ENCODE measurements around the gene CALM3. TPM values are rescaled to one million over a fixed set of nuclear protein-coding genes. Genes with fewer than 3 reads are reported as not detected.

CALM3 gene
- total RNA-seq, 1 experiment from 2014 or later = 343 TPM

DNA sequence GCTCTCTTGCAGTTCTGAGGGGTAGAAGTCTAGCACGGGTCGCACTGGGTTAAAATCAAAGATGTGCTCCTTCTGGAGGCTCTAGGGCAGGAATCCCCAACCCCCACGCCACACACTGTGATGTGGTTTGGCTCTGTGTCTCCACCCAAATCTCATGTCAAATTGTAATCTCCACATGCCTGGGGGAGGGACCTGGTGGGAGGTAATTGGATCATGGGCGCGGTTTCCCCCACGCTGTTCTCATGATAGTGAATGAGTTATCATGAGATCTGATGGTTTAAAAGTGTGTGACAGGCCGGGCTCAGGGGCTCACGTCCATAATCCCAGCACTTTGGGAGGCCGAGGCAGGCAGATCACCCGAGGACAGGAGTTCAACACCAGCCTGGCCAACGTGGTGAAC, 26.6 kb upstream of the CALM3 start:
- Mint-ChIP-seq H3K4me3 (no peak overlapping the region; a peak in 1 of 5 replicates), H3K27ac (peak overlapping the region in 1 of 3 experiments; percentile 8; a peak in 1 of 7 replicates), H3K27me3 (ENCODE audit: low read depth) (peaks cover 7% of the 10 kb centered on the region), H3K9me3 (no peaks in the 10 kb centered on the region; a peak in 1 of 5 replicates), H3K4me1 (peaks cover 0 to 10% of the 10 kb centered on the region in 2 experiments; a peak in 3 of 4 replicates), H3K36me3 (ENCODE audit: insufficient read depth in 1 of 3, low read depth in 3 of 3) (no peaks in the 10 kb centered on the region)
- Histone ChIP-seq H3K4ac (ENCODE audit: low read depth, low read length) (no peak overlapping the region), H4K91ac (ENCODE audit: insufficient read length, low read depth, low read length) (no peak overlapping the region), H4K8ac (replicated peaks; ENCODE audit: insufficient read length, low read depth, low read length) (no peak overlapping the region), H3K56ac (ENCODE audit: insufficient read length, low read depth, low read length) (no peak overlapping the region), H2BK5ac (ENCODE audit: insufficient read length, low read length) (no peak overlapping the region), H2AK5ac (ENCODE audit: insufficient read length, low read length) (no peak overlapping the region), H2AFZ (ENCODE audit: low read length) (no peak overlapping the region), H2BK20ac (ENCODE audit: low read depth, low read length, poor library complexity, severe bottlenecking) (no peak overlapping the region), H3K4me1 (ENCODE audit: insufficient read depth, low read length) (no peaks in the 10 kb centered on the region), H3K14ac (ENCODE audit: insufficient read depth, low read length) (no peak overlapping the region), H3K9me3 (ENCODE audit: control insufficient read depth, low read depth, low read length) (no peaks in the 10 kb centered on the region), H3K27me3 (ENCODE audit: insufficient read depth, low read length) (no peaks in the 10 kb centered on the region), H2BK12ac (ENCODE audit: insufficient read length, low read depth, low read length) (no peak overlapping the region), H4K20me1 (ENCODE audit: control insufficient read depth, insufficient read depth, insufficient read length) (peaks cover 2% of the 10 kb centered on the region), H3K79me2 (ENCODE audit: insufficient read depth, low read length) (no peaks in the 10 kb centered on the region), H3T11ph (ENCODE audit: low read length) (no peak overlapping the region), H3K23ac (ENCODE audit: insufficient read length, low read depth, low read length) (no peak overlapping the region), H3K4me2 (ENCODE audit: insufficient read depth, insufficient read length, low read length) (no peak overlapping the region), H3K23me2 (ENCODE audit: insufficient read length, low read depth, low read length, poor library complexity, severe bottlenecking) (no peaks in the 10 kb centered on the region), H4K5ac (ENCODE audit: insufficient read length, low read depth, low read length) (no peak overlapping the region), H2BK120ac (ENCODE audit: low read depth, low read length, poor library complexity, severe bottlenecking) (no peak overlapping the region), H3K27ac (ENCODE audit: insufficient read length, low read depth, low read length) (no peak overlapping the region), H3K9ac (ENCODE audit: extremely low read depth, insufficient read length, low read length) (no peak overlapping the region), H3K79me1 (ENCODE audit: insufficient read depth, low read depth, low read length, poor library complexity, severe bottlenecking) (no peaks in the 10 kb centered on the region), H3K18ac (ENCODE audit: insufficient read length, low read depth, low read length) (no peak overlapping the region), H2BK15ac (ENCODE audit: low read depth, low read length) (no peak overlapping the region)
- DNase-seq = no peak
- WGBS (ENCODE audit: extremely low coverage, insufficient read length, low lambda C conversion rate) = no CpG with 5 or more reads among the region's 11 CpGs
- TF ChIP-seq, protein P1, sequence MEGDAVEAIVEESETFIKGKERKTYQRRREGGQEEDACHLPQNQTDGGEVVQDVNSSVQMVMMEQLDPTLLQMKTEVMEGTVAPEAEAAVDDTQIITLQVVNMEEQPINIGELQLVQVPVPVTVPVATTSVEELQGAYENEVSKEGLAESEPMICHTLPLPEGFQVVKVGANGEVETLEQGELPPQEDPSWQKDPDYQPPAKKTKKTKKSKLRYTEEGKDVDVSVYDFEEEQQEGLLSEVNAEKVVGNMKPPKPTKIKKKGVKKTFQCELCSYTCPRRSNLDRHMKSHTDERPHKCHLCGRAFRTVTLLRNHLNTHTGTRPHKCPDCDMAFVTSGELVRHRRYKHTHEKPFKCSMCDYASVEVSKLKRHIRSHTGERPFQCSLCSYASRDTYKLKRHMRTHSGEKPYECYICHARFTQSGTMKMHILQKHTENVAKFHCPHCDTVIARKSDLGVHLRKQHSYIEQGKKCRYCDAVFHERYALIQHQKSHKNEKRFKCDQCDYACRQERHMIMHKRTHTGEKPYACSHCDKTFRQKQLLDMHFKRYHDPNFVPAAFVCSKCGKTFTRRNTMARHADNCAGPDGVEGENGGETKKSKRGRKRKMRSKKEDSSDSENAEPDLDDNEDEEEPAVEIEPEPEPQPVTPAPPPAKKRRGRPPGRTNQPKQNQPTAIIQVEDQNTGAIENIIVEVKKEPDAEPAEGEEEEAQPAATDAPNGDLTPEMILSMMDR (conservative IDR thresholded peaks at IDR 0.05) = no peak

Measured in H9 (cell line).